Tibial nerve (tissue), 3 donors: ENCODE results near the gene EXD3.

Experiments
- POLR2A ChIP-seq, 2 donors: fragments of 450-650 bp; IDR thresholded peaks; one replicate each; pipeline ENCODE4 v1.6.1; 2017; ENCODE audit warnings: antibody characterized with exemption in 2 of 2, mild to moderate bottlenecking in 2 of 2, moderate library complexity in 2 of 2
- TF ChIP-seq, protein P1 (sequence below), 5 experiments: fragments of 200-600 bp in 3 of 5; fragments of 450-650 bp in 2 of 5; sonication (generic) in 3 of 5; IDR thresholded peaks; one replicate each; pipeline ENCODE4 v1.5.1; 2016 to 2019; ENCODE audit warnings: antibody characterized with exemption in 5 of 5, mild to moderate bottlenecking in 3 of 5, moderate library complexity in 2 of 5

DNA sequence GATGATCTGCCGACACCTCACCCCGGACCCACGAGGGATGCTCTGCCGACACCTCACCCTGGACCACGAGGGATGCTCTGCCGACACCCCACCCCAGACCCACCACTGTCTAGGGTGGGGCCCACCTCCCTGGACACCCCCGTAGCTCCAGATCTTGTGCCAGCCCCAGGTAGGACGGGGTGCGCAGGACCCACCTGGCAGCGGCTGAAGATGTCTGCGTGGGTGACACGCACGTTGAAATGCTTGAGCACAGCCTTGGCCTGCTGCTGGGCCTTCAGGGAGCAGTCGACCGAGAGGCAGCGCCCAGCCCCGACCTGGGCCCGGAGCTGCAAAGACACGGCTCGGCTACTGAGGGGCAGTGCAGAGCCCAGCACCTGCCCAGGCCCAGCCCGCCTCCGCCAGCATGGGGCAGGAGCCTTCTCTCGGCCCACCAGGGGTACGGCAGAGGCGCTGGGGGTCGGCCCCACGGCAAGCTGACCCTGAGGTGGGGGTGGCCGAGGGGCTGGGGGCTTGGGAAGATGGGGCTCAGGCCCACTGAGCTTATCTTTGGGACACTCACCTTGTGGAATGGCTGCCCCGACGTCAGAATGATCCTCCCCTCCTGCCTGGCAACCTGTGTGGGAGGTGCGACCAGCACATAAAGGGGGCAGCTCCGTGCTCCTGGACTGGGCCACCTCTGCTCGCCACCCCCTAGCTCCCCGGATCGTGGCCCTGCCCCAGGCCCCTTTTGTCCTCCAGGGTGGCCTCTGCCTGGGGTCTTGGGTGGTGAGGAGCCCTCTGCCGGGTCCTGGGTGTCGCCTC, 99.2 kb downstream of the EXD3 start:
- TF ChIP-seq POLR2A (IDR thresholded peaks at IDR 0.05): no peak
- TF ChIP-seq, protein P1, sequence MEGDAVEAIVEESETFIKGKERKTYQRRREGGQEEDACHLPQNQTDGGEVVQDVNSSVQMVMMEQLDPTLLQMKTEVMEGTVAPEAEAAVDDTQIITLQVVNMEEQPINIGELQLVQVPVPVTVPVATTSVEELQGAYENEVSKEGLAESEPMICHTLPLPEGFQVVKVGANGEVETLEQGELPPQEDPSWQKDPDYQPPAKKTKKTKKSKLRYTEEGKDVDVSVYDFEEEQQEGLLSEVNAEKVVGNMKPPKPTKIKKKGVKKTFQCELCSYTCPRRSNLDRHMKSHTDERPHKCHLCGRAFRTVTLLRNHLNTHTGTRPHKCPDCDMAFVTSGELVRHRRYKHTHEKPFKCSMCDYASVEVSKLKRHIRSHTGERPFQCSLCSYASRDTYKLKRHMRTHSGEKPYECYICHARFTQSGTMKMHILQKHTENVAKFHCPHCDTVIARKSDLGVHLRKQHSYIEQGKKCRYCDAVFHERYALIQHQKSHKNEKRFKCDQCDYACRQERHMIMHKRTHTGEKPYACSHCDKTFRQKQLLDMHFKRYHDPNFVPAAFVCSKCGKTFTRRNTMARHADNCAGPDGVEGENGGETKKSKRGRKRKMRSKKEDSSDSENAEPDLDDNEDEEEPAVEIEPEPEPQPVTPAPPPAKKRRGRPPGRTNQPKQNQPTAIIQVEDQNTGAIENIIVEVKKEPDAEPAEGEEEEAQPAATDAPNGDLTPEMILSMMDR (IDR thresholded peaks at IDR 0.05): no peak
